HG03575 (cell line): ENCODE data around the gene ITLN1.
"Not testable (repeated sequence)": the region's sequence is repeated elsewhere in the genome, so short reads cannot be mapped to it uniquely, and the experiment has no call there.

Source experiments
- ATAC-seq: cut with Tn5 transposase; IDR thresholded peaks from one replicate; pipeline ENCODE4 v1.9.1; 2021; ENCODE audit not compliant: unreplicated experiment, insufficient number of reproducible peaks, low FRiP score; ENCODE audit errors: extremely low read depth

ITLN1 gene

GRCh38 chr1:160884579-160884978, 401 bp downstream of the ITLN1 start:
- no peak for ATAC-seq

GRCh38 chr1:160883581-160884513, 1.1 kb downstream of the ITLN1 start:
- no peak for ATAC-seq

GRCh38 chr1:160882582-160882981, 2.4 kb downstream of the ITLN1 start:
- ATAC-seq = no peak

GRCh38 chr1:160881264-160881663, 3.7 kb downstream of the ITLN1 start:
- not testable (repeated sequence) for ATAC-seq

GRCh38 chr1:160880216-160880615, 4.8 kb downstream of the ITLN1 start:
- no peak for ATAC-seq

- no peak for ATAC-seq
Measured at GRCh38 chr1:160879056-160879455, 5.9 kb downstream of the ITLN1 start.

- no peak for ATAC-seq
Measured at GRCh38 chr1:160877221-160877620, 7.8 kb downstream of the ITLN1 start.

GRCh38 chr1:160876311-160876710, 8.7 kb downstream of the ITLN1 start:
- ATAC-seq = no peak

GRCh38 chr1:160875591-160875990, 9.4 kb downstream of the ITLN1 start:
- ATAC-seq = not testable (repeated sequence)

- no peak for ATAC-seq
Measured at GRCh38 chr1:160874935-160875334, 10.0 kb downstream of the ITLN1 start.

- ATAC-seq = no peak
Measured at GRCh38 chr1:160868141-160868540, 16.8 kb downstream of the ITLN1 start.

GRCh38 chr1:160867651-160868050, 17.3 kb downstream of the ITLN1 start:
- not testable (repeated sequence) for ATAC-seq

- no peak for ATAC-seq
Measured at GRCh38 chr1:160866695-160867260, 18.2 kb downstream of the ITLN1 start.

GRCh38 chr1:160866001-160866694, 18.8 kb downstream of the ITLN1 start:
- ATAC-seq = no peak

- no peak for ATAC-seq
Measured at GRCh38 chr1:160865337-160865736, 19.6 kb downstream of the ITLN1 start.

- ATAC-seq = no peak
Measured at GRCh38 chr1:160864173-160864572, 20.8 kb downstream of the ITLN1 start.

GRCh38 chr1:160863774-160864131, 21.2 kb downstream of the ITLN1 start:
- ATAC-seq = no peak

GRCh38 chr1:160863061-160863773, 21.8 kb downstream of the ITLN1 start:
- no peak for ATAC-seq
